HG03175 (cell line): ENCODE measurements around the gene INTS3.
"Not testable (repeated sequence)": the region's sequence is repeated elsewhere in the genome, so short reads cannot be mapped to it uniquely, and the experiment has no call there.

Source experiments
- ATAC-seq: cut with Tn5 transposase; IDR thresholded peaks from one replicate; pipeline ENCODE4 v1.9.1; 2021; ENCODE audit warnings: mild to moderate bottlenecking, moderate library complexity; ENCODE audit not compliant: unreplicated experiment

Gene INTS3

GRCh38 chr1:153754266-153754665, 26.4 kb downstream of the INTS3 start:
- ATAC-seq, result no peak

GRCh38 chr1:153760440-153760839, 32.6 kb downstream of the INTS3 start:
- no peak for ATAC-seq

GRCh38 chr1:153763365-153764225, 35.7 kb downstream of the INTS3 start:
- ATAC-seq, result no peak

- ATAC-seq, result no peak
Measured at GRCh38 chr1:153764310-153764709, 36.5 kb downstream of the INTS3 start.

GRCh38 chr1:153766663-153767062, 38.8 kb downstream of the INTS3 start:
- not testable (repeated sequence) for ATAC-seq

GRCh38 chr1:153767519-153767918, 39.7 kb downstream of the INTS3 start:
- no peak for ATAC-seq

- ATAC-seq, result no peak
Measured at GRCh38 chr1:153768316-153769181, 40.7 kb downstream of the INTS3 start.

GRCh38 chr1:153769221-153769620, 41.4 kb downstream of the INTS3 start:
- no peak for ATAC-seq

- ATAC-seq, result no peak
Measured at GRCh38 chr1:153770797-153771196, 42.9 kb downstream of the INTS3 start.

- no peak for ATAC-seq
Measured at GRCh38 chr1:153771261-153771660, 43.4 kb downstream of the INTS3 start.

- no peak for ATAC-seq
Measured at GRCh38 chr1:153771841-153772593, 44.2 kb downstream of the INTS3 start.

GRCh38 chr1:153773096-153773921, 45.5 kb downstream of the INTS3 start:
- ATAC-seq, result no peak

GRCh38 chr1:153774026-153774595, 46.3 kb downstream of the INTS3 start:
- no peak for ATAC-seq

- ATAC-seq, result peak; percentile 8
Measured at GRCh38 chr1:153774780-153775457, 47.1 kb downstream of the INTS3 start, which contains the start of gene SLC27A3. Gene SLC27A3 (plus strand): TSS chr1:153775407. CDS start chr1:153775498, 91 bp downstream.

- peak; percentile 67 for ATAC-seq
Measured at GRCh38 chr1:153775458-153776327, 47.8 kb downstream of the INTS3 start.

- no peak for ATAC-seq
Measured at GRCh38 chr1:153776352-153776751, 48.5 kb downstream of the INTS3 start.

GRCh38 chr1:153776845-153777370, 49.1 kb downstream of the INTS3 start:
- no peak for ATAC-seq

- ATAC-seq, result no peak
Measured at GRCh38 chr1:153777648-153778047, 49.8 kb downstream of the INTS3 start.
